Urinary bladder (tissue), 2 donors: ENCODE measurements around the gene PHETA1. TPM values are rescaled to one million over a fixed set of nuclear protein-coding genes. Genes with fewer than 3 reads are reported as not detected.

ENCODE experiments used
- polyA plus RNA-seq: library from polyadenylated mRNA; stranded (reverse); fragments of 200-250 nt; gene quantifications from one replicate; pipeline ENCODE4 v1.2.3, GENCODE V29; 2013
- small RNA-seq: library from RNA; depleted of rRNA; stranded (forward); fragments of <200 nt; gene quantifications from one replicate; pipeline ENCODE3, GENCODE V24; 2014
- total RNA-seq: library from RNA; depleted of rRNA; stranded (reverse); fragments of >200 nt; gene quantifications from one replicate; pipeline ENCODE4 v1.2.3, GENCODE V29; 2014
- donor health status: healthy.

Gene PHETA1
- total and polyA plus RNA-seq, 2 donors: 2.5 to 9.8 TPM

Small RNA genes within 50 kb of the gene (small RNA-seq; reads per million reads assigned to genes)
- gene RNA5SP373: not detected

Other genes starting within 250 kb of the PHETA1 start
- 15.3 TPM for gene SH2B3, start 36.8 kb upstream of the PHETA1 start, total RNA-seq
- 12.8 TPM for gene SH2B3, start 36.8 kb upstream of the PHETA1 start, polyA plus RNA-seq
- gene ATXN2, start 230.2 kb upstream of the PHETA1 start, total RNA-seq: 75.9 TPM
- 29.9 TPM for gene ATXN2, start 230.2 kb upstream of the PHETA1 start, polyA plus RNA-seq